ENCODE results near the gene GPALPP1. TPM values are rescaled to one million over a fixed set of nuclear protein-coding genes. Genes with fewer than 3 reads are reported as not detected.

Gene GPALPP1
- total RNA-seq, 1 donor from 2014 or later: 18.5 TPM

DNA sequence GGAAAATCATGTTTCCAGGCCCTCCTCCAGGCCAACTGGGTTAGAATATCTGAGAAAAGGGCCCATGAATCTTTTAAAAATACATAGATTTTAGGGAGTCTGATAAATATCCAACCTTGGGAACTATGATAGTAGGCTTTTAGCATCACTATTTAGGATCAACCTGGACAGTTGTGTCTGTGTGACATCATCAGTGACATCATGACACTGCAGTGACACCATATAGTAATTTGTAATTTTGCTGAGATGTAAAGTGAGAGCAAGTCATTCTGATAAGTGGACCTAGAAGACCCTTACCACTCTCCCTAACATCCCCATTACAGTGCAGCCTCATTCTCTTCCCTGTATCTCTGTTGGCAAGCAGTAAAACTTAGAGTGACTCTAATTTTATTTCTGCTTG, 14.1 kb downstream of the GPALPP1 start:
- H3K4me1 ChIP-seq (ENCODE audit: insufficient read depth, low read length): no peaks in the 10 kb centered on the region
- H3K4me2 ChIP-seq (ENCODE audit: low read length): no peak overlapping the region
- no peaks in the 10 kb centered on the region for H3K9me3 ChIP-seq (ENCODE audit: insufficient read depth, low read depth, low read length)
- H4K20me1 ChIP-seq (ENCODE audit: insufficient read depth, low read length): peaks cover 1% of the 10 kb centered on the region
- no peak overlapping the region for H3K27ac ChIP-seq (ENCODE audit: low read depth, low read length)
- no peaks in the 10 kb centered on the region for H3K4me1 Mint-ChIP-seq (ENCODE audit: low read depth, unreplicated experiment)
- DNase-seq (ENCODE audit: low read depth) (no peak), FAIRE-seq (no peak)
- peaks cover 2% of the 10 kb centered on the region for H3K79me2 ChIP-seq (ENCODE audit: insufficient read depth, low read length)
- peaks cover 11% of the 10 kb centered on the region for H3K36me3 Mint-ChIP-seq (ENCODE audit: low read depth, unreplicated experiment)
- no peak overlapping the region for H3K27ac Mint-ChIP-seq (ENCODE audit: unreplicated experiment)
- H3K27me3 ChIP-seq (ENCODE audit: insufficient read depth, low read length): no peaks in the 10 kb centered on the region
- H3K4me3 ChIP-seq (ENCODE audit: insufficient read depth, low read depth, low read length): no peak overlapping the region
- H3K9ac ChIP-seq (ENCODE audit: low read length): no peak overlapping the region
- no peaks in the 10 kb centered on the region for H3K9me3 Mint-ChIP-seq (ENCODE audit: unreplicated experiment)
- TF ChIP-seq CTCF (IDR thresholded peaks at IDR 0.05; ENCODE audit: insufficient read depth, low read depth, low read length) (no peak), EZH2 (IDR thresholded peaks at IDR 0.05; ENCODE audit: insufficient read depth, low read length) (no peak)
- no peak overlapping the region for H3K4me3 Mint-ChIP-seq (ENCODE audit: unreplicated experiment)
- H3K36me3 ChIP-seq (ENCODE audit: insufficient read depth, low read length): peaks cover 10% of the 10 kb centered on the region
- no peak overlapping the region for H2AFZ ChIP-seq (ENCODE audit: low read depth, low read length)
- no peaks in the 10 kb centered on the region for H3K27me3 Mint-ChIP-seq (ENCODE audit: low read depth, unreplicated experiment)

DNA sequence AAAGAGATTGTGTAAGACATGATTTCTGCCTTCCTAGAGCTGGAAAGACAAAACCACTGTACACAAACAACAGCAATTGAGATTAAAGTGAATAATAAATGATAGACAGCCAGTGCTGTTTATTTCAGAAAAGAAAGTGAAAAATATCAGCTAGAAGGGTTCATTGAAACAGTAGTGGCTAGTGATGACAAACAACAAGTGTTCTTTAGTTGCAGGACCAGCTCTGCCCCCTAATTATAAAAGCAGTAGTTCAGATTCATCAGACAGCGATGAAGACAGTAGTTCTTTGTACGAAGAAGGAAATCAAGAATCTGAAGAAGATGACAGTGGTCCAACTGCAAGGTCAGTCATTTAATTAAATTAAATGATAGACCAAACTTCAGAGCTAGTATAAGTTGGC, 14.8 kb downstream of the GPALPP1 start:
- H3K4me1 Mint-ChIP-seq (ENCODE audit: low read depth, unreplicated experiment): no peaks in the 10 kb centered on the region
- Histone ChIP-seq H3K4me3 (ENCODE audit: insufficient read depth, low read depth, low read length) (no peak overlapping the region), H3K9me3 (ENCODE audit: insufficient read depth, low read depth, low read length) (no peaks in the 10 kb centered on the region), H3K9ac (ENCODE audit: low read length) (no peak overlapping the region), H3K27me3 (ENCODE audit: insufficient read depth, low read length) (no peaks in the 10 kb centered on the region), H2AFZ (ENCODE audit: low read depth, low read length) (no peak overlapping the region), H3K36me3 (ENCODE audit: insufficient read depth, low read length) (peaks cover 10% of the 10 kb centered on the region), H3K4me1 (ENCODE audit: insufficient read depth, low read length) (no peaks in the 10 kb centered on the region), H3K4me2 (ENCODE audit: low read length) (no peak overlapping the region), H4K20me1 (ENCODE audit: insufficient read depth, low read length) (no peaks in the 10 kb centered on the region), H3K79me2 (ENCODE audit: insufficient read depth, low read length) (no peaks in the 10 kb centered on the region), H3K27ac (ENCODE audit: low read depth, low read length) (no peak overlapping the region)
- no peaks in the 10 kb centered on the region for H3K9me3 Mint-ChIP-seq (ENCODE audit: unreplicated experiment)
- no peak overlapping the region for H3K4me3 Mint-ChIP-seq (ENCODE audit: unreplicated experiment)
- no peak for DNase-seq (ENCODE audit: low read depth)
- TF ChIP-seq CTCF (IDR thresholded peaks at IDR 0.05; ENCODE audit: insufficient read depth, low read depth, low read length) (no peak), EZH2 (IDR thresholded peaks at IDR 0.05; ENCODE audit: insufficient read depth, low read length) (no peak)
- H3K36me3 Mint-ChIP-seq (ENCODE audit: low read depth, unreplicated experiment): peaks cover 11% of the 10 kb centered on the region
- no peaks in the 10 kb centered on the region for H3K27me3 Mint-ChIP-seq (ENCODE audit: low read depth, unreplicated experiment)
- FAIRE-seq: no peak
- no peak overlapping the region for H3K27ac Mint-ChIP-seq (ENCODE audit: unreplicated experiment)

DNA sequence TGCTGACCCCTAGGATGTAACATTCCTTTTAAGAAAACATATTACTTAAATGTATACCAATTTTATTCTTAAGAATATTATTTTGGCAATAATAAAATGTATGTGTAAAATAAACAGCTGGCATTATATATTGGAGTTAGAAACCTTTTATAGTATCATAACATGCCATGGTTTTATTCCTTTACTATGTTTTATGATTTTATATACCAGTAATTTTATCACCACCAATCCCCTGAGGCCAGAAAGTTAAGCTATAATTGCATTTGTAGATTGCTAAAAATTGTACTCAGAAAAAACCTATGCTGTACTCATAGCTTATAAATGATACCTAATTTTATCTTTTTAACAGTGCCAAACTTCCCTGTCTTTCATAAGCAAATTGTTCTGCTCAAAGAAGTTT, 17.9 kb downstream of the GPALPP1 start:
- no peak overlapping the region for H3K9ac ChIP-seq (ENCODE audit: low read length)
- H3K27me3 Mint-ChIP-seq (ENCODE audit: low read depth, unreplicated experiment): no peaks in the 10 kb centered on the region
- no peak overlapping the region for H3K4me2 ChIP-seq (ENCODE audit: low read length)
- H3K4me3 Mint-ChIP-seq (ENCODE audit: unreplicated experiment): no peak overlapping the region
- H3K4me1 ChIP-seq (ENCODE audit: insufficient read depth, low read length): no peaks in the 10 kb centered on the region
- peaks cover 19% of the 10 kb centered on the region for H3K36me3 ChIP-seq (ENCODE audit: insufficient read depth, low read length)
- FAIRE-seq: no peak
- no peak for TF ChIP-seq EZH2 (IDR thresholded peaks at IDR 0.05; ENCODE audit: insufficient read depth, low read length)
- no peak for TF ChIP-seq CTCF (IDR thresholded peaks at IDR 0.05; ENCODE audit: insufficient read depth, low read depth, low read length)
- H3K9me3 Mint-ChIP-seq (ENCODE audit: unreplicated experiment): no peaks in the 10 kb centered on the region
- no peaks in the 10 kb centered on the region for H3K79me2 ChIP-seq (ENCODE audit: insufficient read depth, low read length)
- H3K9me3 ChIP-seq (ENCODE audit: insufficient read depth, low read depth, low read length): no peaks in the 10 kb centered on the region
- H3K27ac ChIP-seq (ENCODE audit: low read depth, low read length): no peak overlapping the region
- no peak overlapping the region for H3K4me3 ChIP-seq (ENCODE audit: insufficient read depth, low read depth, low read length)
- H3K36me3 Mint-ChIP-seq (ENCODE audit: low read depth, unreplicated experiment): peaks cover 14% of the 10 kb centered on the region
- no peak overlapping the region for H2AFZ ChIP-seq (ENCODE audit: low read depth, low read length)
- H3K27ac Mint-ChIP-seq (ENCODE audit: unreplicated experiment): no peak overlapping the region
- DNase-seq (ENCODE audit: low read depth): no peak
- no peaks in the 10 kb centered on the region for H3K4me1 Mint-ChIP-seq (ENCODE audit: low read depth, unreplicated experiment)
- no peaks in the 10 kb centered on the region for H4K20me1 ChIP-seq (ENCODE audit: insufficient read depth, low read length)
- no peaks in the 10 kb centered on the region for H3K27me3 ChIP-seq (ENCODE audit: insufficient read depth, low read length)
